Measurements from ENCODE around the gene AMBP. TPM values are rescaled to one million over a fixed set of nuclear protein-coding genes. Genes with fewer than 3 reads are reported as not detected.

Gene AMBP
- 1 to 10 TPM in 1 of 2 donors, under 1 TPM in 1; 0.68 to 2.9 TPM for total RNA-seq
- polyA plus RNA-seq (2013, experiment 1 of 2) = 0.32 TPM
- 0.58 TPM for polyA plus RNA-seq (2013, experiment 2 of 2)
- long read RNA-seq, experiment 1, partial matches to known transcripts = 0 of 1 reads
- long read RNA-seq, experiment 1, other reads (novel, unspliced or antisense) = 0 of 1 reads
- long read RNA-seq, experiment 2, partial matches to known transcripts = 0 of 2 reads
- long read RNA-seq, experiment 2, other reads (novel, unspliced or antisense) = 0 of 2 reads
- long read RNA-seq, experiment 3, partial matches to known transcripts = 0 of 5 reads
- long read RNA-seq, experiment 3, other reads (novel, unspliced or antisense) = 1 of 5 reads
- long read RNA-seq, experiment 4, partial matches to known transcripts = 0 of 2 reads
- long read RNA-seq, experiment 4, other reads (novel, unspliced or antisense) = 0 of 2 reads

GRCh38 chr9:114078021-114078780 lies at the start of gene AMBP:
Gene AMBP, minus strand, starts transcription at chr9:114078300. Its CDS starts 91 bp downstream, at chr9:114078209.
- H3K27me3 ChIP-seq (ENCODE audit: control insufficient read depth, insufficient read depth, low read length, poor library complexity, severe bottlenecking) = no peaks in the 10 kb centered on the region
- no peak within 1 kb of the TSS for H3K27ac Mint-ChIP-seq
- no peak within 1 kb of the TSS for H3K9ac ChIP-seq (ENCODE audit: extremely low read depth, low read length, poor library complexity, severe bottlenecking)
- H3K27me3 Mint-ChIP-seq (ENCODE audit: insufficient read depth) = peaks cover 20% of the 10 kb centered on the region
- H3K9me3 Mint-ChIP-seq = peaks cover 3% of the 10 kb centered on the region
- DNase-seq = no peak
- TF ChIP-seq CTCF (conservative IDR thresholded peaks at IDR 0.05) = no peak
- WGBS, 2 experiments (ENCODE audit: insufficient coverage in 1 of 2, insufficient read length in 1 of 2) = 86 to 93% methylated on average over 14 to 16 of the region's 16 CpGs
- H3K4me3 ChIP-seq (ENCODE audit: low read length) = no peak within 1 kb of the TSS
- H3K36me3 ChIP-seq (ENCODE audit: control insufficient read depth, insufficient read depth, low read length) = no peaks in the 10 kb centered on the region
- peaks cover 30% of the 10 kb centered on the region for H3K4me1 Mint-ChIP-seq
- H3K9me3 ChIP-seq (ENCODE audit: control insufficient read depth, low read length) = no peaks in the 10 kb centered on the region
- no peaks in the 10 kb centered on the region for H3K36me3 Mint-ChIP-seq (ENCODE audit: low read depth)
- H3K4me1 ChIP-seq (ENCODE audit: control insufficient read depth, insufficient read depth, low read length) = no peaks in the 10 kb centered on the region
- H3K4me3 Mint-ChIP-seq = no peak within 1 kb of the TSS
- H3K27ac ChIP-seq (ENCODE audit: low read depth, low read length) = no peak within 1 kb of the TSS

GRCh38 chr9:114126247-114127060 lies 48.4 kb upstream of the AMBP start:
- no peaks in the 10 kb centered on the region for H3K27me3 ChIP-seq (ENCODE audit: control insufficient read depth, insufficient read depth, low read length, poor library complexity, severe bottlenecking)
- peaks cover 20% of the 10 kb centered on the region for H3K4me1 Mint-ChIP-seq
- H3K36me3 Mint-ChIP-seq (ENCODE audit: low read depth) = no peaks in the 10 kb centered on the region
- H3K9me3 Mint-ChIP-seq = no peaks in the 10 kb centered on the region
- H3K4me3 ChIP-seq (ENCODE audit: low read length) = no peak overlapping the region
- WGBS, 2 experiments (ENCODE audit: insufficient coverage in 1 of 2, insufficient read length in 1 of 2) = 94 to 95% methylated on average over 8 to 13 of the region's 13 CpGs
- H3K27ac Mint-ChIP-seq = no peak overlapping the region
- H3K27ac ChIP-seq (ENCODE audit: low read depth, low read length) = no peak overlapping the region
- no peaks in the 10 kb centered on the region for H3K4me1 ChIP-seq (ENCODE audit: control insufficient read depth, insufficient read depth, low read length)
- H3K9ac ChIP-seq (ENCODE audit: extremely low read depth, low read length, poor library complexity, severe bottlenecking) = no peak overlapping the region
- H3K27me3 Mint-ChIP-seq (ENCODE audit: insufficient read depth) = peaks cover 12% of the 10 kb centered on the region
- TF ChIP-seq CTCF (conservative IDR thresholded peaks at IDR 0.05) = no peak
- DNase-seq = peak; percentile 54
- H3K36me3 ChIP-seq (ENCODE audit: control insufficient read depth, insufficient read depth, low read length) = no peaks in the 10 kb centered on the region
- H3K9me3 ChIP-seq (ENCODE audit: control insufficient read depth, low read length) = no peaks in the 10 kb centered on the region
- H3K4me3 Mint-ChIP-seq = no peak overlapping the region

- Histone ChIP-seq H3K9me3 (ENCODE audit: control insufficient read depth, low read length) (no peaks in the 10 kb centered on the region), H3K4me1 (ENCODE audit: control insufficient read depth, insufficient read depth, low read length) (no peaks in the 10 kb centered on the region), H3K27ac (ENCODE audit: low read depth, low read length) (no peak overlapping the region), H3K9ac (ENCODE audit: extremely low read depth, low read length, poor library complexity, severe bottlenecking) (no peak overlapping the region), H3K27me3 (ENCODE audit: control insufficient read depth, insufficient read depth, low read length, poor library complexity, severe bottlenecking) (no peaks in the 10 kb centered on the region), H3K36me3 (ENCODE audit: control insufficient read depth, insufficient read depth, low read length) (no peaks in the 10 kb centered on the region), H3K4me3 (ENCODE audit: low read length) (no peak overlapping the region)
- Mint-ChIP-seq H3K9me3 (no peaks in the 10 kb centered on the region), H3K4me1 (peaks cover 19% of the 10 kb centered on the region), H3K36me3 (ENCODE audit: low read depth) (no peaks in the 10 kb centered on the region), H3K4me3 (no peak overlapping the region), H3K27ac (no peak overlapping the region), H3K27me3 (ENCODE audit: insufficient read depth) (peaks cover 10% of the 10 kb centered on the region)
- DNase-seq = no peak
- TF ChIP-seq CTCF (conservative IDR thresholded peaks at IDR 0.05) = no peak
- WGBS, 2 experiments (ENCODE audit: insufficient coverage in 1 of 2, insufficient read length in 1 of 2) = 83% methylated on average over 8 to 10 of the region's 10 CpGs
These were observed 47.4 kb upstream of the AMBP start for GRCh38 chr9:114125476-114126013.
